Right kidney (tissue), 9 donors: ENCODE results near the gene EXD1.
"Not testable (repeated sequence)": the region's sequence is repeated elsewhere in the genome, so short reads cannot be mapped to it uniquely, and the experiment has no call there.

ENCODE experiments used
- DNase-seq: peaks from one replicate; pipeline ENCODE4 v3.0.0-alpha.2; 2016
- long read RNA-seq, 8 donors: transcript quantifications; one replicate each; lab custom pipeline, GENCODE V29; 2026

The EXD1 gene
- long read RNA-seq, donor 1 = 0 reads
- long read RNA-seq, donor 2 = 0 reads
- long read RNA-seq, donor 3 = 0 reads
- long read RNA-seq, donor 4 = 0 reads
- long read RNA-seq, donor 5 = 0 reads
- long read RNA-seq, donor 6, partial matches to known transcripts = 18 of 61 reads
- long read RNA-seq, donor 6, other reads (novel, unspliced or antisense) = 43 of 61 reads
- long read RNA-seq, donor 7 = 0 reads
- long read RNA-seq, donor 8 = 0 reads

- DNase-seq = peak; percentile 98
These were observed at the start of gene EXD1, which contains the start of gene CHP1 for GRCh38 chr15:41230650-41231421. EXD1 (minus strand) TSS chr15:41230757; CDS start chr15:41226575, 4,182 bp downstream. CHP1 (plus strand) TSS chr15:41231268; CDS start chr15:41231383, 115 bp downstream.

GRCh38 chr15:41279535-41280283 is 49.2 kb upstream of the EXD1 start:
- no peak for DNase-seq

GRCh38 chr15:41278319-41278718 is 47.8 kb upstream of the EXD1 start:
- DNase-seq = no peak

DNA sequence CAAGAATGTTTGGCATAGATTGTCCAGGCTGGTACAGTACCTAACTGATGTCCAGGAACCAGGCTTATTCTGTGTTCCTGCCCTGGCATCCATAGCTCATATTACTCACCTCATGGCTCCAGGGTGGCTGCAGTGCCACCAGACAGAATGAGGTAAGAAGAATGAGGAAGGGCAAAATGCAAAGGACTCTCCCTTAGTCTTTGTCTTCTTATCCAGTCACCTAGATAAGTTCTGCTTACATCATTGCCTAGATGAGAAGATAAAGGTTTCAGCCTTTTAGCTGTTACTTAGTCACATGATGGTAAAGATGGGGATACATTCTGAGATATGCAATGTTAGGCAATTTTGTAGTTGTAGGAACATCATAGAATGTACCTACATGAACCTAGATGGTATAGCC is 46.3 kb upstream of the EXD1 start:
- DNase-seq = no peak

GRCh38 chr15:41269887-41270286 is 39.3 kb upstream of the EXD1 start:
- no peak for DNase-seq

- DNase-seq = no peak
These were observed 33.4 kb upstream of the EXD1 start for GRCh38 chr15:41263891-41264351.

DNA sequence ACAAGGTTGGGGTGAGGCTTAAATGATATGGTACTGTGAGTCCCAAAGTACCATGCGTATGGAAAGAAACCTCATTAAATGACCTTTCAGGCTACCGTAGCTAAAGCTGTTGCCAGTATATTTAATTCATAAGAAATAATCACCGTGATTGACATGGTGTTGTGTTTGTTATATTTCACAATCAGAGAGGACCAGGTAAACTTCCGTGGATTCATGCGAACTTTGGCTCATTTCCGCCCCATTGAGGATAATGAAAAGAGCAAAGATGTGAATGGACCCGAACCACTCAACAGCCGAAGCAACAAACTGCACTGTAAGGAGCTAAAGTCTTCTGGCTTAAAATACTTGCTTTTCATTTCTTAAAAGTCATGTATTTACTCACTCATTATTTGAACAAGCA is 32.0 kb upstream of the EXD1 start:
- DNase-seq = no peak

DNA sequence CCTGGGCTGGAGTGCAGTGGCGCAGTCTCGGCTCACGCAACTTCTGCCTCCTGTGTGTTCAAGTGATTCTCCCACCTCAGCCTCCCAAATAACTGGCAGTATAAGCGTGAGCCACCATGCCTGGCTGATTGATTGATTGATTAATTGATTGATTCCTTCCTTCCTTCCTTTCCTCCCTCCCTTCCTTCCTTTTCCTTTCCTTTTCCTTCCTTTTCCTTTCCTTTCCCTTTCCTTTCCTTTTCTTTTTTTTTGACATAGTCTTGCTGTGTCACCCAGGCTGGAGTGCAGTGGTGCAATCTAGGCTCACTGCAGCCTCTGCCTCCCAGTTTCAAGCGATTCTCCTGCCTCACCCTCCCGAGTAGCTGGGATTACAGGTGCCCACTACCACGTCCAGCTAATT is 30.4 kb upstream of the EXD1 start:
- not testable (repeated sequence) for DNase-seq

DNA sequence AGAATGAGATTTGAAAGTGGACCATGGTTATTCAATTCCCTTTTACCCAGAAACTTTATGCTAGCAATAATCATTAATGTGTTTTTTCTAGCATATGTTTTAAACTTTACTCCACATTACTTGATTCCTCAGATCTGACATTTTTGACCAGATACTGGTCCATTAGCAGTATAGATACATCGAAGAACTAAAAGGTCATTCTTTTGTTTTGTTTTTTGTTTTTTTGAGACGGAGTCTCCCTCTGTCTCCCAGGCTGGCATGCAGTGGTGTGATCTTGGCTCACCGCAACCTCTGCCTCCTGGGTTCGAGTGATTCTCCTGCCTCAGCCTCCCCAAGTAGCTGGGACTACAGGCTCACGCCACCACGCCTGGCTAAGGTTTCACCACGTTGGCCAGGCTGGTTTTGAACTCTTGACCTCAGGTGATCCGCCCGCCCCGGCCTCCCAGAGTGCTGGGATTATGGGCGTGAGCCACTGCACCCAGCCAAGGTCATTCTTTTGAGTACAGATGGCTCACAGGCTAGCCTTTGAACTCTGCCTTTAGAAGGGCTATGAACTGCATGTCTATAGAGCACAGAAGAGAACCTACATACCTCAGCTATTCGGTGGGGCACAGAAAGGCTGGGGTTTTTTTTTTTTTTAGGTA is 29.1 kb upstream of the EXD1 start:
- DNase-seq = no peak

DNA sequence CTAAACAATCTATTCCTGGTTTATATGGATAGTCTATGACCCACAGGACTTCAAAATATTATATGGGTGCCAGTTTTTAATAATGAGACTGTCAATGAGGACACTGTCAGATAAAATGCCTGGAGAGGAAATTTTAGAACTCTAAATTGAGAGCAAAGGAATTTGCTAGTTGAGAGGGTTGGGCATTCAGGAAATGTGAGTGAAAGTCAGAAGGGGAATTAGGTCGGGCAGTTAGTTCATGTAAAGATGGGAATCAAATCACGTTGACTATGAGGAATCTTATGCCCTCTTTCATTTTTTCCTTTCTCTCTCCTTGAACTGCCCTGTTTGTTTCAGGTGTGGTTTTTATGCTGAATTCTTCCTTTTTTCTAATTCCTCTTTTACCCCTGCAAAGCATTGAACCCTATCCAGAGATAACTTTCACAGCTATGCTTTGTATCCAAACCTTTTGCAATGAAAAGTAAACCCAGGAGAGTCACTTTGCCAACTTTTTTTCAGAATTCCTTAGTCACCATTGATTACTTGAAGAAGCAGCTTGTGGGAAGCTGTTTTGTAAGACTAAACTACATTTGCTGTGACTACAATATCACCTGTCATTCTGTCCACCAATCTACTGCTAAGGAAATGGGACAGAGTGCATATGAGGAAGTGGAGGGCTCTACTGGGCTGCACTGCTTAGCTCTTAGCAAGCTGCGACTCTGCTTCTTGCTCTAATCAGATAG is 28.4 kb upstream of the EXD1 start:
- no peak for DNase-seq

DNA sequence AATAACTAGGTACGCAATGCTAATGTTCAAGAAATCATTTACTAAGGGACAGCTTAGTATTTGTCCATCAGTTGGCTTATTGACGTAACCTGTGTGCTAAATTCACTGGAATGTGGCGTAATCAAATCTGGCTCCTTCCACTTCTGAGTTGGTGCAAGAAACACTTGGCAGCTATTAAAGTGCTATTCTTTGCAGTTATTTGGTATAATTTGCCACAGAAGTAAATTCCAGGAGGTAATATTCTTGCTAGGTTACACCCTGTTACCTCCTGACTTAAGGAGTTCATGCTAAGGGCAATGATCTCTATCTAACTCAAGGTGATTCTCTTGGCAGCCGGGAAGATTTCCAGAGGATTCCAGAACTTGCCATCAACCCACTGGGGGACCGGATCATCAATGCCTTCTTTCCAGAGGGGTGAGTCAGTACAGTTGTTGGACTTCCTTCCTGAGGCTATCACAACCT is 26.1 kb upstream of the EXD1 start:
- DNase-seq = no peak

- no peak for DNase-seq
These were observed 25.5 kb upstream of the EXD1 start for GRCh38 chr15:41256103-41256502.

GRCh38 chr15:41254560-41254959 is 24.0 kb upstream of the EXD1 start:
- DNase-seq = no peak

DNA sequence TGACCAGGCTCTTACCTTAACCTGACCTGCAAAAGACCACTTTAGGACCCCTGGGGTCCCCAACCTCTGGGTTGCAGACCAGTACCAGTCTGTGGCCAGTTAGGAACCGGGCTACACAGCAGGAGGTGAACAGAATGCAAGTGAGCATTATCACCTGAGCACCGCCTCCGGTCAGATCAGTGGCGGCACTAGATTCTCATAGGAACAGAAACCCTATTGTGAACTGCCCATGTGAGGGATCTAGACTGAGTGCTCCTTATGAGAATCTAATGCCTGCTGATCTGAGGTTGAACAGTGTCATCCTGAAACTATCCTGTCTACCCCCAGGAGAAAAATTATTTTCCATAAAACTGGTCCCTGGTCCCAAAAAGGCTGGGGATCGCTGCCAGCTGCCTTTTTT is 20.9 kb upstream of the EXD1 start:
- DNase-seq = no peak

GRCh38 chr15:41250745-41251144 is 20.2 kb upstream of the EXD1 start:
- DNase-seq = not testable (repeated sequence)

GRCh38 chr15:41241221-41241964 is 10.8 kb upstream of the EXD1 start:
- no peak for DNase-seq

GRCh38 chr15:41238100-41238499 is 7.5 kb upstream of the EXD1 start:
- DNase-seq = no peak

GRCh38 chr15:41235929-41236328 is 5.4 kb upstream of the EXD1 start:
- DNase-seq = no peak

- DNase-seq = not testable (repeated sequence)
These were observed 4.7 kb upstream of the EXD1 start for GRCh38 chr15:41235228-41235627.

DNA sequence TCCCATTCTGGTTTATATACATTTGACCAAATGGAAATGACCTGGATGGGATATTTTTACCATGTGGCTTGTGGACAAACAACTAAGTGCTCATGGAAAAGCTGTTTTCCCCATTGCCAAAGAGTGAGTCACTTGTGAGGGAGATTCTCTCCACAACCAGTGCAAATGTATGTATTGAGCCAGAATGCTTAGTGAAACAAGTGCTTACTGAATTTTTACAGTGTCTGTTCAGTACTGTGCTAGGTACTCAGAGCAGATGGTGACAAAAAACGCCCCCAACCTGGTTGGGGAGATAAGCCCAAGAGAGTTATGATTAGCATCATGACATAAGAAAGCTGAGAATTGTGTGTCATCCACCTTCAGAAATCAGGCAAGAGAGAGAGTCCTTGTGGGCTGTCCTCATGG is 2.8 kb upstream of the EXD1 start:
- no peak for DNase-seq
